ENCODE results near the gene TBX15. TPM values are rescaled to one million over a fixed set of nuclear protein-coding genes. Genes with fewer than 3 reads are reported as not detected.

TBX15 gene
- total RNA-seq, 1 donor from 2014 or later, result 0.07 TPM

DNA sequence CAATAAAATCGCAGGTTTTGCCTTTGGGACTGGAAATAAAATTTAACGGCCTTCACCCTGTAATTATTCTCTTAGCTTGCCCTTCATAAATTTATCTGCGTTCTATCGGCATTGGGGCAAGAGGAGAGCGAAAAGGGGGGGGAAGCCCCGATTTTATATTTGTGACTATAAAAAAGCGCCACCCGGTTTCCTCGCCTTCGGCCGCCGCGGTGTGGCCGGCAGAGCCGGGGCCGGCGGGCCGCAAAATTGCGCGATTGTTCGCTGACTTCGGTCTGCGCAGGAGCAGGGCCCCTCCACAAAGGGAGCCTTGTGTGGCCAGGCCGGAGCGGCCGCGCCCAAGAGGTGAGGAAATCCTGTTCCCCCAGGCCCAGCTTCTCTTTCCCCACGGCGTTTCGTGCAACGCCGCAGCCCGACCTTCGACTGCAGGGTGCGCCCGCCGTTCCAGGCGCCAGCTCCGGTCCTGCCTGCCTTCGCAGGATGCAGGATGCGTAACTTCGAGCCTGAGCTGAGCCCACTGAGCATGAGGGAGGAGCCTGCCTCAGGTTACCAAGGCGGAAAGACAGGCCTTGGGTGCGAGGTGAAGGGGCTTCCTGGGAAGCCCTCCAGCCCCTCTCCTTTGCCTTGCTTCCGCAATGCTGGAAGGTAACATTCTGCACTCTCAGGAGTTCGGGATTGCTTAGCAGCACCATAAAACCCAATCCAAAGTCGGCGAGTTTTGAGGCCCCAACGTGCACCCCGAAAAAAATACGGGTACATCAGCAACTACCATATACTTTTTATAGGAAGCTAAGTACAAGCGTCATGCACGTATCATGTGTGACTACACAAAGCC lies 4.9 kb upstream of the TBX15 start:
- no peak for FAIRE-seq
- Histone ChIP-seq H3K27me3 (ENCODE audit: insufficient read depth, low read length) (peaks cover 95% of the 10 kb centered on the region), H3K9ac (ENCODE audit: low read length) (no peak overlapping the region), H3K4me1 (ENCODE audit: insufficient read depth, low read length) (peaks cover 12% of the 10 kb centered on the region), H2AFZ (ENCODE audit: low read depth, low read length) (no peak overlapping the region), H3K36me3 (ENCODE audit: insufficient read depth, low read length) (no peaks in the 10 kb centered on the region), H3K27ac (ENCODE audit: low read depth, low read length) (no peak overlapping the region), H3K4me3 (ENCODE audit: insufficient read depth, low read depth, low read length) (no peak overlapping the region), H4K20me1 (ENCODE audit: insufficient read depth, low read length) (peaks cover 6% of the 10 kb centered on the region), H3K79me2 (ENCODE audit: insufficient read depth, low read length) (no peaks in the 10 kb centered on the region), H3K4me2 (ENCODE audit: low read length) (no peak overlapping the region), H3K9me3 (ENCODE audit: insufficient read depth, low read depth, low read length) (peaks cover 4% of the 10 kb centered on the region)
- no peak overlapping the region for H3K27ac Mint-ChIP-seq (ENCODE audit: unreplicated experiment)
- H3K27me3 Mint-ChIP-seq (ENCODE audit: low read depth, unreplicated experiment), result peaks cover 92% of the 10 kb centered on the region
- no peaks in the 10 kb centered on the region for H3K36me3 Mint-ChIP-seq (ENCODE audit: low read depth, unreplicated experiment)
- no peak overlapping the region for H3K4me3 Mint-ChIP-seq (ENCODE audit: unreplicated experiment)
- peaks cover 21% of the 10 kb centered on the region for H3K9me3 Mint-ChIP-seq (ENCODE audit: unreplicated experiment)
- H3K4me1 Mint-ChIP-seq (ENCODE audit: low read depth, unreplicated experiment), result no peaks in the 10 kb centered on the region
- peak; percentile 89 for TF ChIP-seq EZH2 (IDR thresholded peaks at IDR 0.05; ENCODE audit: insufficient read depth, low read length)
- TF ChIP-seq, protein P1, sequence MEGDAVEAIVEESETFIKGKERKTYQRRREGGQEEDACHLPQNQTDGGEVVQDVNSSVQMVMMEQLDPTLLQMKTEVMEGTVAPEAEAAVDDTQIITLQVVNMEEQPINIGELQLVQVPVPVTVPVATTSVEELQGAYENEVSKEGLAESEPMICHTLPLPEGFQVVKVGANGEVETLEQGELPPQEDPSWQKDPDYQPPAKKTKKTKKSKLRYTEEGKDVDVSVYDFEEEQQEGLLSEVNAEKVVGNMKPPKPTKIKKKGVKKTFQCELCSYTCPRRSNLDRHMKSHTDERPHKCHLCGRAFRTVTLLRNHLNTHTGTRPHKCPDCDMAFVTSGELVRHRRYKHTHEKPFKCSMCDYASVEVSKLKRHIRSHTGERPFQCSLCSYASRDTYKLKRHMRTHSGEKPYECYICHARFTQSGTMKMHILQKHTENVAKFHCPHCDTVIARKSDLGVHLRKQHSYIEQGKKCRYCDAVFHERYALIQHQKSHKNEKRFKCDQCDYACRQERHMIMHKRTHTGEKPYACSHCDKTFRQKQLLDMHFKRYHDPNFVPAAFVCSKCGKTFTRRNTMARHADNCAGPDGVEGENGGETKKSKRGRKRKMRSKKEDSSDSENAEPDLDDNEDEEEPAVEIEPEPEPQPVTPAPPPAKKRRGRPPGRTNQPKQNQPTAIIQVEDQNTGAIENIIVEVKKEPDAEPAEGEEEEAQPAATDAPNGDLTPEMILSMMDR (IDR thresholded peaks at IDR 0.05; ENCODE audit: insufficient read depth, low read depth, low read length), result no peak
- no peak for DNase-seq (ENCODE audit: low read depth)

DNA sequence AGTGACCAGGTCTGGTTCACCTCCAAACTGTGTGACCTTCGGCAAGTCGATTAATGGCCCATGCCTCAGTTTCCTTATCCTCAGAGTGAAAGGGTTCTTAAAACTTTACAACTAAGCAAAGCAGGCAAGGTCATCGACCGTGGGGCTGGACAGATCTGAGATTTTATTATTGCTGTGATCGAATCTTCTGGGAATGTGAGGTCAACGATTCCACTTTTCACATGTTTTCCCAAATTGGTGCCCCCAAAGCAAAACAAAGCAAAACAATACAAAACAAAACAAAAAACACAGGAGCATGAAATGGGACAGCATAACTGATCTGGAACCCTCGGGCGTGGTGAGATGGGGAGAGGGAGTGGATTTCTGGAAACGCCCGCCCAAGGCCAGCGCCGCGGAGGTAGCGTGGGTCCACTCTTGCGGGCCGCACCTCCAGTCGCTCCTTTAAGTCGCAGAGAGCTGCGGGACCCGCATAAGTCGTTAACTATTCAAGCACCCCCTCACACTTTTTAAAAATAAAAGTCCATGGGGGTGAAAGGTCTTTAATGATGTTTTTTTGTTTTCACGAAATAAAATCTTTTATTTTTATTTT lies 4.2 kb upstream of the TBX15 start:
- Histone ChIP-seq H3K27me3 (ENCODE audit: insufficient read depth, low read length) (peaks cover 96% of the 10 kb centered on the region), H3K27ac (ENCODE audit: low read depth, low read length) (no peak overlapping the region), H4K20me1 (ENCODE audit: insufficient read depth, low read length) (peaks cover 6% of the 10 kb centered on the region), H3K36me3 (ENCODE audit: insufficient read depth, low read length) (no peaks in the 10 kb centered on the region), H3K4me1 (ENCODE audit: insufficient read depth, low read length) (peaks cover 12% of the 10 kb centered on the region), H3K4me2 (ENCODE audit: low read length) (no peak overlapping the region), H2AFZ (ENCODE audit: low read depth, low read length) (no peak overlapping the region), H3K9ac (ENCODE audit: low read length) (no peak overlapping the region), H3K9me3 (ENCODE audit: insufficient read depth, low read depth, low read length) (peaks cover 4% of the 10 kb centered on the region), H3K4me3 (ENCODE audit: insufficient read depth, low read depth, low read length) (no peak overlapping the region), H3K79me2 (ENCODE audit: insufficient read depth, low read length) (no peaks in the 10 kb centered on the region)
- FAIRE-seq (no peak), DNase-seq (ENCODE audit: low read depth) (no peak)
- peak overlapping the region; percentile 34 for H3K27ac Mint-ChIP-seq (ENCODE audit: unreplicated experiment)
- no peak for TF ChIP-seq EZH2 (IDR thresholded peaks at IDR 0.05; ENCODE audit: insufficient read depth, low read length)
- TF ChIP-seq, protein P1 (IDR thresholded peaks at IDR 0.05; ENCODE audit: insufficient read depth, low read depth, low read length), result no peak
- no peaks in the 10 kb centered on the region for H3K36me3 Mint-ChIP-seq (ENCODE audit: low read depth, unreplicated experiment)
- peaks cover 90% of the 10 kb centered on the region for H3K27me3 Mint-ChIP-seq (ENCODE audit: low read depth, unreplicated experiment)
- peaks cover 18% of the 10 kb centered on the region for H3K9me3 Mint-ChIP-seq (ENCODE audit: unreplicated experiment)
- no peaks in the 10 kb centered on the region for H3K4me1 Mint-ChIP-seq (ENCODE audit: low read depth, unreplicated experiment)
- H3K4me3 Mint-ChIP-seq (ENCODE audit: unreplicated experiment), result peak overlapping the region; percentile 50

Measured in astrocyte (in vitro differentiated cells and primary cell).